ENCODE data around the gene TOP1.

The TOP1 gene

GRCh38 chr20:41168281-41169161, 139.9 kb downstream of the TOP1 start:
- no peak for DNase-seq (ENCODE audit: low read depth in 2 of 2)

GRCh38 chr20:41169162-41169690, 140.6 kb downstream of the TOP1 start:
- DNase-seq (ENCODE audit: low read depth in 2 of 2) = no peak

- DNase-seq (ENCODE audit: low read depth in 2 of 2) = no peak
Measured at GRCh38 chr20:41169791-41170351, 141.2 kb downstream of the TOP1 start.

- DNase-seq (ENCODE audit: low read depth in 2 of 2) = no peak
Measured at GRCh38 chr20:41170386-41171105, 141.9 kb downstream of the TOP1 start.

- DNase-seq (ENCODE audit: low read depth in 2 of 2) = no peak
Measured at GRCh38 chr20:41171736-41172295, 143.2 kb downstream of the TOP1 start.

- no peak for DNase-seq (ENCODE audit: low read depth in 2 of 2)
Measured at GRCh38 chr20:41172296-41173140, 143.9 kb downstream of the TOP1 start.

- peak; percentile 59 to 61 for DNase-seq (ENCODE audit: low read depth in 2 of 2)
Measured at GRCh38 chr20:41173161-41173721, 144.6 kb downstream of the TOP1 start.

GRCh38 chr20:41173791-41174341, 145.2 kb downstream of the TOP1 start:
- DNase-seq (ENCODE audit: low read depth in 2 of 2) = no peak

Measured in stimulated activated CD4-positive, alpha-beta T cell treated with anti-CD3 and anti-CD28 coated beads, Interleukin-4, amount 100 ng/mL, for 48 hours (primary cell).